Occipital lobe (tissue), 2 donors: Measurements from ENCODE around the gene NAP1L1. TPM values are rescaled to one million over a fixed set of nuclear protein-coding genes. Genes with fewer than 3 reads are reported as not detected.

Source experiments
- DNase-seq: peaks from one replicate; lab custom pipeline; 2025; lab: John Stamatoyannopoulos, UW
- total RNA-seq: library from RNA; depleted of rRNA; stranded (reverse); fragments of >200 nt; gene quantifications from one replicate; pipeline ENCODE4 v1.2.3, GENCODE V29; 2014

Gene NAP1L1
- total RNA-seq, 1 donor from 2014 or later = 191 TPM

DNA sequence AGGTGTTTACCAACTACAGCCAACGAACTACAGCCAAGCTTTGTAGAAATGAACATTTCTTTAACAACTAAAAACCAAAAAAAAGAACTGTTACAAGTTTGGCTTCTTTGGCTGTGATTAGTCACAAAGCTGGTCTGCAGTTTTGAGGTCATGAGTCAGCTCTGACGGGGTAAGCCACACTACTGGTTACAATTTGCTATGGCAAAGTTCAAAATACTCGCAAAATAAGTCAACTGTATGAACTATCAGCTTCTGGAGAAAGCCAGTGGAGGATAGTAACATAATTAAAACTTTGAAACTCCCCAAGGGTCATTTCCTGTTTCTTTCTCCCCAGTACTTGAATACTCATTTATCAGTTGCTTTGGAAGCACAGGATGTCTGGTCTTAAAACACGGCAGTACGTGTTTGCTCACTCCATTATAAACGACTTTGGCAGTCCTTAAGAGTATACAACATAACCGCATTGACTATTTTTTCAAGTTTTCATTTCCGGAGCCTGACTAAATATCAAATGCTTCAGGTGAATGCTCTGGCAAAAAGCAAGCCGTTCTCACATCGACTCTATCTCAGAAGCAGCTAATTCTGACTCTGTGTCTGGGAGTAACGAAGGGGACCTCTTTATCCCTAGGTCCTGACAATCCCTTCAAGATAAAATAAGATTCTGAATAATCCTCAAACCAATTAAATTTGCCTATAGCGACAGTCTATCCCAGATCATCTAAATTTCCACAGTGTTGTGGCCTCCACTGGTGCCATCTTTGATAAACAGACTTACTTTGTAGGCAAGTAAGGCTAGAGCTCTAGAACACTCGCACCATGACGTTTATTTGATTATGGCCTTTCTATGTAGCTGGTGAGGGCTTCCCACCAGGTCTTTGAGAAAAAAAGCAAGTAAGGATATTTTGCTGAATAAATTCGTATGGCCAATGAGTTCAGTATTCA lies 63.5 kb downstream of the NAP1L1 start:
- DNase-seq = no peak

DNA sequence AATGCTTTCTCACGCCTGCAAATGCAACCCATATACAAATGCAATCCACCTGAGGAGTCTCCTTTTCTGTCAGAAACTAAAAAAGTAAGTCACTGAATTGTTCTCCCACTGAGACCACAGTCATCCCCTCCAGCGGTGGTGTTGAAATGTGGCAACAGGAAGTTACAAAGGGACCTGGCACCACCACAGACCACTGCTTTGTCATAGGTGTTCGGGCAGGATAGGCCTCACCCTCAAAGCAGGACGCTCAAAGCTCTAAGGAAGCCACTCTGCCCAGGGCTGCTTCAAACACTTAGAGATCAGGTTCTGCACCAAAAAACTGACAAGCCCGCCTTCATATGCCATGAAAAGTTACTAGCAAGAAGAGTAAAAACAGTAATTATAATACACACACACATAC lies 64.2 kb downstream of the NAP1L1 start:
- DNase-seq = no peak

DNA sequence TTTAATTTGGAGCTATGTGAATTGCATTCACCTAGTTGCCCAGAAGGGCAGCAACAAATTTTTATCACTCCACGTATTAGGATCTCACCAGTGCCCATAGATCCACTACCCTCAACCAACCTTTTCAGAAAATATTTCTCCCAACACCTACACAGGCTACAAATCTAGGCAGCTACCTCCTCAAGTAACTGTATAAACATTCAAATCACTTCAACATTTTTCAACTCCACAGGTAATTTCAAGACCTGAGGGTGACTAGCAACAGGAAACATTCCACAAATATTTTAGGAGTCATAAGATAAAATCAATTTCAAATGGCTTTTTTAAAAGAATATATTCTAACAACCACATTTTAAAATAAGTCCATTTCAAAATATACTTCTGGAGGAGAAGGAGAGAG lies 65.8 kb downstream of the NAP1L1 start:
- no peak for DNase-seq

- DNase-seq = no peak
These were observed 66.4 kb downstream of the NAP1L1 start for GRCh38 chr12:76018111-76018510.

DNA sequence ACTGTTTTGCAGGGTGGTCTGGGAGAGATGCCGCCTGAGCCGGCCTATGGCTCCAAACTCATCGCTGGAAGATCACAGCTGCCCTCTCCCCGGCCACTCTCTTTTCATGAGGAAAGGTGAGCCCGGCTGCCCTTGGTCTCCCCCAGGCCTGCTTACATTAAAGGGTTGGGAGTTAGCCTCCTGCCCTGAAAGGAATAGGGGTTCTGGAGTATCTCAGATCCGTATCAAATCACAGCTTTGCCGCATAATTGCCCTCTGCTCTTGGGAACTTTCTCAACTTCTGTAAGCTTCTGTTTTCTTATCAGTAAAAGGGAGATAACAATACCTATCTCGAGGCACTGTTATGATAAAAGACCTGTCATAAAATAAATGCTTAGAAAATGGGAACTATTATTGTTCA lies 70.5 kb downstream of the NAP1L1 start:
- DNase-seq = no peak

GRCh38 chr12:76013603-76014002 lies 70.9 kb downstream of the NAP1L1 start:
- no peak for DNase-seq

GRCh38 chr12:76012644-76013043 lies 71.8 kb downstream of the NAP1L1 start:
- no peak for DNase-seq

GRCh38 chr12:76010732-76011458 lies 73.6 kb downstream of the NAP1L1 start:
- no peak for DNase-seq

DNA sequence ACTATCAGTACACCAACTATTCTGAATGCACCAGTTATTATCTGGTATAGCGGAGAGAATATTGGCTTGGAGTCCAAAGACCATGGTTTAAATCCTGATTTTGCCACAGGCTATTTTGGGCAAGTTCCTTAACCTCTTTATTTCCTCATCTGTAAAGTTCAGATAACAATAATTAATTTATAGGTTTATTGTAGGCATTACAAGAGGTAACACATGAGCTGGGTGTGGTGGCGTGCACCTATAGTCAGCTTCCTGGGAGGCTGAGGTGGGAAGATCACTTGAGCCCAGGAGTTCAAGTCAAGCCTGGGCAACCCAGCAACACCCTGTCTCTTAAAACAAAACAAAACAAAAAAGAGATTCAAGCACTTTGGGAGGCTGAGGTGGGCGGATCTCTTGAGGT lies 76.1 kb downstream of the NAP1L1 start:
- no peak for DNase-seq

DNA sequence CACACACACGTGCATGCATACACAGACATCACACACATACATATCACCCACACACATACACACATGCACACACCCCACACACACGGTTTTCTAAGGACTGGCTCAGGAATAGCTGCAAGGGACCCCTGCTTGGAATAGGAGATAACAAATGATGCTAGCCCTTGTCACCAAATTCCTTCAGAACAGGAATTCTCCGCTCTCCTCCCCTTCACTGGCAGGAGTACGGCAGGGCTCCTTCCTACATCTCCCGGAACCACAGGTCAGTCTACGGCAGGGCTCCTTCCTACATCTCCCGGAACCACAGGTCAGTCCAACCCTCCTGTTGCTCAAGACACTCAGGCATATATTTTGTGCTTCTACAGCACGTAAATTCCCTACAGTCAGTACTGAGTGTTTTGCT lies 76.8 kb downstream of the NAP1L1 start:
- DNase-seq = no peak

DNA sequence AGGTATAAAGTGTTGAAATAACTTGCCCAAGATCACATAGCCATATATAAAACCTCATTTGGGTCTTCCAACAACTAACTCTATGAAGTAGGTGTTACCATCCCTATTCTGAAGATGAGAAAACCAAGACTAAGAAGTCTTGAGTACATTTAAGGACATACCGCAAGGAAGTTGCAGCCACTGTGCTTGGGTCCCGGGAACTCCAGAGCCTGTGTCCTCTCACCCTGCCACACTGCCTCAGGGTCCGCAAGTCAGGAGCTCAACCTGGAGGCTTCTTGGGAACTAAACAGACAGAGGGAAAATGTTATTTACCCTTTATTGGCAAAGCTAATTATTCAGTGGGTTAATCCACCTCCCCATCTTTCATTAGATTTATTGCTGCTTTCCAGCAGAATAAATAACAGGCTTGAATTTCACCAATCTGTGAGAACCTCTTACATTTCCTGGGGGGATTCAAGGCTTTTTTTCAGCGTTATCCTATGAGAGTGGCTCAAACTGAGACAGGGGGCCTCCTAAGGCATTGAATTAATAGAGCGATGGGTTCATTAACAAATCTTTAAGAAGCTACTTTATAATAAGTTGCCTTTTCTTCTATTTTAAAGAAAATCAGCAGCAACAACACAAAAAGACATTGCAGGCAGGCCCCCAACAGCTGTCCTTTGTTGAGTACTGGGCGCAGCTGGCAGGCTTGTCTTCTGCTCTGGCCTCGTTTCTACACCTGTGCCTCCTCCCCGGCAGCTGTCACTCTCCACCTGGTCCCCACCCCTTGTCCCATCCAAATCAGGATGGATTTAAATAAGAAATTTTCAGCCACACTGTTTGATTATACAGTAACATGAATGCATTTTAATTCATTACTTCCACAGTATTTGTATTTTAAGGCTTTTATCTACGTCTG lies 78.2 kb downstream of the NAP1L1 start:
- no peak for DNase-seq

GRCh38 chr12:76003355-76003638 lies 81.2 kb downstream of the NAP1L1 start:
- DNase-seq = no peak

- no peak for DNase-seq
These were observed 81.7 kb downstream of the NAP1L1 start for GRCh38 chr12:76002598-76003354.

GRCh38 chr12:75998292-75999063 lies 86.0 kb downstream of the NAP1L1 start:
- no peak for DNase-seq

DNA sequence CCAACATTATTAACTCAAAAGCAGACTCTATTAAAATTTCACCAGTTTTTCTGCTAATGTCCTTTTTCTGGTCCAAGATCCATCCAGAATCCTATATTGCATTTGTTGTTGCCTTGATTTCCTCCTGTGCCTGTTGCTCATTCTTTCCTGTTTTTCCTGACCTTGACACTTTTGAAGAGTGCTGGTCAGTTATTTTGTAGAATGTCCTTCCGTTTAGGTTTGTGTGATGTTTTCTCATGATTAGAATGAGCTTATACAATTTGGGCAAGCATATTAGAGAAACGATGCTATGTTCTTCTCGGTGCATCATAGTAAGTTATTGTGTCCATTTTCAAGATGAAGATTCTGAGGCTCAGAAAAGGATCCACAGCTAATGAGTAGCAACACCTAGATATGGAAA lies 86.8 kb downstream of the NAP1L1 start:
- no peak for DNase-seq

GRCh38 chr12:75996861-75997447 lies 87.5 kb downstream of the NAP1L1 start:
- no peak for DNase-seq

DNA sequence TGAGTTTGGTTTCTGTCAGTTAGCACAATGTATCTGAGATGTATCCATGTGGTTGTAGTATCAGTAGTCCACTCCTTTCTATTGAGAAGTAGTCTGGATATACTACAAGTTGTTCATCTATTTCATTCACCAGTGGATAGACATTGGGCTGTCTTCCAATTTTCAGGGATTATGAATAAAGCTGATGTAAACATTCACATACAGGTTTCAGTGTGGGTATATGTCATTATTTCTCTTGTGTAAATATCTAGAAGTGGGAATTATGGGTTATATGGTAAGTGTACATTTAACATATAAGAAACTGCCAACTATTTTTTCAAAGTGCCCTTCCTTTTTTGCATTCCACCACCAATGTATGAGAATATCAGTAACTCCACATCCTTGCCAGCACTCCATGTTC lies 88.8 kb downstream of the NAP1L1 start:
- DNase-seq = no peak

GRCh38 chr12:75994069-75994740 lies 90.3 kb downstream of the NAP1L1 start:
- DNase-seq = no peak

DNA sequence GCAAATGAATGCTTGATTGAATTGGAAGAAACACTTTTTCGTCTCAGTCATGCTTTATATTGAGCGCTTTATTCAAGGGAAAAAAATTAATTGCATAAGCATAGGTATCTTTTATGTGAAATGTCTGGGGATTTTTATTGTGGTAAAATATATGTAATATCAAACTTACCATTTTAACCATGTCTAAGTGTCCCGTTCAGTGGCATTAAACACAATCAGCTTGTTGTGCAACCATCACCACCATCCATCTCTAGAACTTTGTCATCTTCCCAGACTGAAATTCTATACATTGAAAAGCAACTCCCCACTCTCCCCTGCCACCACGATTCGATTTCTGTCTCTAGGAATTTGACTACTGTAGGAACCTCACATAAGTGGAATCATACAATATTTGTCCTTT lies 92.7 kb downstream of the NAP1L1 start:
- DNase-seq = no peak
